Chondrocyte (in vitro differentiated cells): ENCODE data around the gene NOL11. TPM values are rescaled to one million over a fixed set of nuclear protein-coding genes. Genes with fewer than 3 reads are reported as not detected.
"Not testable (repeated sequence)": the region's sequence is repeated elsewhere in the genome, so short reads cannot be mapped to it uniquely, and the experiment has no call there.

Experiments used
- DNase-seq: peaks from one replicate; pipeline ENCODE4 v3.0.0; 2021; ENCODE audit warnings: mixed read lengths, low spot score
- H3K27ac Mint-ChIP-seq: one replicate; pipeline ENCODE4 v1.8.0; 2021; ENCODE audit warnings: mild to moderate bottlenecking, moderate library complexity, mixed read lengths; ENCODE audit not compliant: unreplicated experiment
- H3K27me3 Mint-ChIP-seq: 2 replicates; pipeline ENCODE4 v1.8.0; 2021; ENCODE audit warnings: low read depth, mixed read lengths
- H3K36me3 Mint-ChIP-seq: 2 replicates; pipeline ENCODE4 v1.8.0; 2021; ENCODE audit warnings: low read depth, mixed read lengths
- H3K4me1 Mint-ChIP-seq: 2 replicates; pipeline ENCODE4 v1.8.0; 2021; ENCODE audit warnings: low read depth, mild to moderate bottlenecking, mixed read lengths
- H3K4me3 Mint-ChIP-seq: one replicate; pipeline ENCODE4 v1.8.0; 2021; ENCODE audit warnings: mild to moderate bottlenecking, moderate library complexity, mixed read lengths; ENCODE audit not compliant: unreplicated experiment
- H3K9me3 Mint-ChIP-seq: 2 replicates; pipeline ENCODE4 v1.8.0; 2021; ENCODE audit warnings: low read depth, mixed read lengths
- CTCF ChIP-seq: fragments of 200-600 bp; sonication (generic); IDR thresholded peaks from 2 replicates; pipeline ENCODE4 v1.5.0; 2021; ENCODE audit warnings: antibody characterized with exemption, mild to moderate bottlenecking, moderate library complexity
- total RNA-seq: library from RNA; stranded (reverse); gene quantifications from 3 replicates; pipeline ENCODE4 v1.2.1, GENCODE V29; 2021

The NOL11 gene
- total RNA-seq, 1 donor from 2014 or later = 20.9 TPM

GRCh38 chr17:67717192-67717623 lies 528 bp upstream of the NOL11 start:
- Mint-ChIP-seq H3K36me3 (peaks cover 8% of the 10 kb centered on the region), H3K27ac (peak overlapping the region; percentile 98), H3K27me3 (no peaks in the 10 kb centered on the region), H3K4me3 (peak overlapping the region; percentile 92), H3K4me1 (peaks cover 23% of the 10 kb centered on the region), H3K9me3 (peaks cover 5% of the 10 kb centered on the region)
- no peak for DNase-seq
- no peak for TF ChIP-seq CTCF

GRCh38 chr17:67718325-67718941 lies 697 bp downstream of the NOL11 start:
- DNase-seq = no peak
- H3K9me3 Mint-ChIP-seq = peaks cover under 1% of the 10 kb centered on the region
- TF ChIP-seq CTCF = no peak
- peak overlapping the region; percentile 92 for H3K4me3 Mint-ChIP-seq
- H3K27ac Mint-ChIP-seq = peak overlapping the region; percentile 98
- no peaks in the 10 kb centered on the region for H3K27me3 Mint-ChIP-seq
- peaks cover 23% of the 10 kb centered on the region for H3K4me1 Mint-ChIP-seq
- H3K36me3 Mint-ChIP-seq = peaks cover 8% of the 10 kb centered on the region

GRCh38 chr17:67725373-67725791 lies 7.6 kb downstream of the NOL11 start:
- Mint-ChIP-seq H3K4me1 (no peaks in the 10 kb centered on the region), H3K27ac (no peak overlapping the region), H3K27me3 (no peaks in the 10 kb centered on the region), H3K36me3 (peaks cover 32% of the 10 kb centered on the region), H3K9me3 (no peaks in the 10 kb centered on the region), H3K4me3 (no peak overlapping the region)
- no peak for TF ChIP-seq CTCF
- no peak for DNase-seq

- peaks cover 1% of the 10 kb centered on the region for H3K9me3 Mint-ChIP-seq
- H3K36me3 Mint-ChIP-seq = peaks cover 34% of the 10 kb centered on the region
- TF ChIP-seq CTCF = no peak
- no peak overlapping the region for H3K27ac Mint-ChIP-seq
- H3K27me3 Mint-ChIP-seq = no peaks in the 10 kb centered on the region
- no peak for DNase-seq
- H3K4me1 Mint-ChIP-seq = no peaks in the 10 kb centered on the region
- no peak overlapping the region for H3K4me3 Mint-ChIP-seq
These were observed 8.1 kb downstream of the NOL11 start for GRCh38 chr17:67725807-67726206.

- H3K4me1 Mint-ChIP-seq, DNase-seq, H3K27ac Mint-ChIP-seq, H3K27me3 Mint-ChIP-seq, H3K9me3 Mint-ChIP-seq, H3K4me3 Mint-ChIP-seq: not testable (repeated sequence)
- peaks cover 36% of the 10 kb centered on the region for H3K36me3 Mint-ChIP-seq
These were observed 9.7 kb downstream of the NOL11 start for GRCh38 chr17:67727152-67728039.
